Smooth muscle cell (in vitro differentiated cells): Measurements from ENCODE around the gene LYRM2. TPM values are rescaled to one million over a fixed set of nuclear protein-coding genes. Genes with fewer than 3 reads are reported as not detected.

Source experiments
- DNase-seq: peaks from one replicate; lab custom pipeline; 2025; ENCODE audit not compliant: unreplicated experiment; lab: John Stamatoyannopoulos, UW
- H2AFZ ChIP-seq: fragments of 200-600 bp; sonication (generic); 2 replicates; pipeline ENCODE4 v1.6.0; 2016; ENCODE audit warnings: antibody characterized with exemption, low read depth, mild to moderate bottlenecking
- H3F3A ChIP-seq: fragments of 200-600 bp; sonication (generic); 2 replicates; pipeline ENCODE4 v1.6.0; 2017; ENCODE audit warnings: antibody characterized with exemption, low read depth
- H3K27ac ChIP-seq: fragments of 200-600 bp; sonication (generic); 2 replicates; pipeline ENCODE4 v1.5.1; 2016; ENCODE audit warnings: low read depth, mild to moderate bottlenecking
- H3K27me3 ChIP-seq: fragments of 200-600 bp; sonication (generic); 2 replicates; pipeline ENCODE4 v1.6.1; 2016; ENCODE audit warnings: low read depth, mild to moderate bottlenecking
- H3K36me3 ChIP-seq: fragments of 200-600 bp; sonication (generic); 2 replicates; pipeline ENCODE4 v1.5.1; 2016; ENCODE audit warnings: low read depth
- H3K4me1 ChIP-seq: fragments of 200-600 bp; sonication (generic); 2 replicates; pipeline ENCODE4 v1.5.1; 2016; ENCODE audit warnings: low read depth
- H3K4me2 ChIP-seq: fragments of 200-600 bp; sonication (generic); 2 replicates; pipeline ENCODE4 v1.6.0; 2016; ENCODE audit warnings: mild to moderate bottlenecking
- H3K4me3 ChIP-seq: fragments of 200-600 bp; sonication (generic); 2 replicates; pipeline ENCODE4 v1.5.1; 2016; ENCODE audit warnings: mild to moderate bottlenecking
- H3K79me2 ChIP-seq: fragments of 200-600 bp; sonication (generic); 2 replicates; pipeline ENCODE4 v1.6.0; 2016; ENCODE audit warnings: low read depth, mild to moderate bottlenecking
- H3K9ac ChIP-seq: fragments of 200-600 bp; sonication (generic); 2 replicates; pipeline ENCODE4 v1.6.0; 2016; ENCODE audit warnings: low read depth
- H3K9me3 ChIP-seq: fragments of 200-600 bp; sonication (generic); replicated peaks from 2 replicates; pipeline ENCODE4 v1.5.1; 2016; ENCODE audit warnings: low read depth
- H4K20me1 ChIP-seq: fragments of 200-600 bp; sonication (generic); 2 replicates; pipeline ENCODE4 v1.6.0; 2016; ENCODE audit warnings: low read depth
- WGBS: methylation state at CpG from one replicate; pipeline ENCODE4 v1.1.7; 2016; ENCODE audit warnings: low lambda C conversion rate; 5-methylcytosine and 5-hydroxymethylcytosine counted together
- polyA plus RNA-seq: library from polyadenylated mRNA; unstranded; fragments of >200 nt; fragmentation: Nextera tagmentation; extraction: Ambion mirVana; gene quantifications from 2 replicates; pipeline ENCODE4 v1.2.1, GENCODE V29; 2016
- total RNA-seq: library from RNA; depleted of rRNA; stranded (reverse); fragments of >200 nt; gene quantifications from 2 replicates; pipeline ENCODE4 v1.2.3, GENCODE V29; 2014
- TF ChIP-seq, protein P1 (sequence below): fragments of 200-600 bp; sonication (generic); IDR thresholded peaks from 2 replicates; pipeline ENCODE4 v1.5.1; 2017; ENCODE audit warnings: borderline replicate concordance, mild to moderate bottlenecking, antibody characterized with exemption; ENCODE audit not compliant: insufficient read depth, poor library complexity, severe bottlenecking

The LYRM2 gene
- total and polyA plus RNA-seq, 2 experiments from 2014 or later, result 17.9 to 35.5 TPM

DNA sequence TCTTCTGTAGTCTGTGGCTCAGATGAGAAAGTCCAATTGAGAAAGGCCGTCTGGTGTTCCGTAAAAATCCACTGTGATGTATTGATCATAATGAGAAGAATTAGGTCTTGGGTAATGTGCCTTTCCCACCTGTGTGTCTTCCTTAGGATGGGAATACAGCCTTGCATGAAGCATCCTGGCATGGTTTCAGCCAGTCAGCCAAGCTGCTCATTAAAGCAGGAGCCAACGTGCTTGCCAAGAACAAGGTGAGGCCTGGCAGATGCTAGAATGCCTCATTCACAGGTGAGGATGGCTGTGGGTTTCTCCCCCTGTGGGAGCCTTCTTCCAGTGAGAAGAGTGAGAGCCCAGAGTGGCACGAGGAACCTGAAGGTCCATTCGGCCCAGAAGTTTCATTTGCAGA lies 32.7 kb downstream of the LYRM2 start:
- no peaks in the 10 kb centered on the region for H3K9me3 ChIP-seq
- H3K4me1 ChIP-seq, result no peaks in the 10 kb centered on the region
- TF ChIP-seq, protein P1, sequence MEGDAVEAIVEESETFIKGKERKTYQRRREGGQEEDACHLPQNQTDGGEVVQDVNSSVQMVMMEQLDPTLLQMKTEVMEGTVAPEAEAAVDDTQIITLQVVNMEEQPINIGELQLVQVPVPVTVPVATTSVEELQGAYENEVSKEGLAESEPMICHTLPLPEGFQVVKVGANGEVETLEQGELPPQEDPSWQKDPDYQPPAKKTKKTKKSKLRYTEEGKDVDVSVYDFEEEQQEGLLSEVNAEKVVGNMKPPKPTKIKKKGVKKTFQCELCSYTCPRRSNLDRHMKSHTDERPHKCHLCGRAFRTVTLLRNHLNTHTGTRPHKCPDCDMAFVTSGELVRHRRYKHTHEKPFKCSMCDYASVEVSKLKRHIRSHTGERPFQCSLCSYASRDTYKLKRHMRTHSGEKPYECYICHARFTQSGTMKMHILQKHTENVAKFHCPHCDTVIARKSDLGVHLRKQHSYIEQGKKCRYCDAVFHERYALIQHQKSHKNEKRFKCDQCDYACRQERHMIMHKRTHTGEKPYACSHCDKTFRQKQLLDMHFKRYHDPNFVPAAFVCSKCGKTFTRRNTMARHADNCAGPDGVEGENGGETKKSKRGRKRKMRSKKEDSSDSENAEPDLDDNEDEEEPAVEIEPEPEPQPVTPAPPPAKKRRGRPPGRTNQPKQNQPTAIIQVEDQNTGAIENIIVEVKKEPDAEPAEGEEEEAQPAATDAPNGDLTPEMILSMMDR, result no peak
- H2AFZ ChIP-seq, result no peak overlapping the region
- no peak for DNase-seq
- no peaks in the 10 kb centered on the region for H3K36me3 ChIP-seq
- H3K27ac ChIP-seq, result no peak overlapping the region
- no peak overlapping the region for H3K9ac ChIP-seq
- H3K4me3 ChIP-seq, result no peak overlapping the region
- no peaks in the 10 kb centered on the region for H3F3A ChIP-seq
- no peaks in the 10 kb centered on the region for H3K27me3 ChIP-seq
- no peak overlapping the region for H3K4me2 ChIP-seq
- 97% methylated on average over 5 of the region's 5 CpGs for WGBS
- H4K20me1 ChIP-seq, result no peaks in the 10 kb centered on the region
- no peaks in the 10 kb centered on the region for H3K79me2 ChIP-seq

DNA sequence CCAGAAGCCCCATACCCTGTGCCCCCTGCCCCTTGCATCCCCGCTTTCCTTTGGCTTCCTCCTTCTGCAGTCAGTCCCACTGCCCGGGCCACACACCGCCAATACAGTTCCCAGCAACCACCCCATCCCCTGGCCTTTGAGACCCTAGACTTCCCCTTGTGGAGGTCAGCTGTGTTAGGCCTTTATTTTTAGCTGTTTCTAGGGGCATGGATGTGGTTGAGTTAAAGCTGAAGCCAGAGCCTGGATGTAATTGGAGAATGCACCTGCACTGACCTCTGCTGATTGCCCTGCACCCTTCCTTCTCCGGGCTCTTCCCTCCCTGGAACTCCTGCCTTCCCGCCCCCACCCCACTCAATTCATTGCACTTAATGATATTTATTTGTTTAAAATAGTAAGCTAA lies 33.9 kb downstream of the LYRM2 start:
- no peaks in the 10 kb centered on the region for H3K36me3 ChIP-seq
- 91% methylated on average over 5 of the region's 5 CpGs for WGBS
- no peaks in the 10 kb centered on the region for H3K79me2 ChIP-seq
- no peak overlapping the region for H3K27ac ChIP-seq
- no peak overlapping the region for H3K9ac ChIP-seq
- no peaks in the 10 kb centered on the region for H3K9me3 ChIP-seq
- TF ChIP-seq, protein P1, result no peak
- H3K4me3 ChIP-seq, result no peak overlapping the region
- no peak overlapping the region for H3K4me2 ChIP-seq
- H4K20me1 ChIP-seq, result no peaks in the 10 kb centered on the region
- H2AFZ ChIP-seq, result no peak overlapping the region
- no peaks in the 10 kb centered on the region for H3F3A ChIP-seq
- no peaks in the 10 kb centered on the region for H3K4me1 ChIP-seq
- no peaks in the 10 kb centered on the region for H3K27me3 ChIP-seq
- no peak for DNase-seq

DNA sequence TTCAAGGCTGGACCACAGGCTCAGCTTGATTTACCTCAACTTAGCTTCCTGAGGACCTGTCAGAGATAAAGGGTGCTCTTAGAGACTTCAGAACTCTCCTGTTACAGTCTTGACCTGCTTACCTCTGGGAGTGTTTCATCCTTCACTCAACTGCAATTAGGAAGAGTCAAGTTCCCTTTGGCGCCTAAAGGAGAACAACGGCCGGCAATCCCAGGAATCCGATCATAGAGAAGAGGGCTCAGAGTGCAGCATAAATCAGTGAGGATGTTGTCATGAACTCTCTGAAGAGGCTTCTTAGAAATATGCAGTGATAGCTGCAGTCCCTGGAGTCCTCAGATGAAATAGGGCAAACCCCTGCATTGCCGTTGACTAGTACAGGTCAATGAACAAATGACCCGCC lies 36.4 kb downstream of the LYRM2 start:
- no peaks in the 10 kb centered on the region for H4K20me1 ChIP-seq
- no peaks in the 10 kb centered on the region for H3F3A ChIP-seq
- no peaks in the 10 kb centered on the region for H3K79me2 ChIP-seq
- H3K4me3 ChIP-seq, result no peak overlapping the region
- TF ChIP-seq, protein P1, result no peak
- H3K4me1 ChIP-seq, result no peaks in the 10 kb centered on the region
- no peaks in the 10 kb centered on the region for H3K9me3 ChIP-seq
- WGBS, result 93% methylated on average over 6 of the region's 6 CpGs
- H3K27ac ChIP-seq, result no peak overlapping the region
- H3K9ac ChIP-seq, result no peak overlapping the region
- H3K4me2 ChIP-seq, result no peak overlapping the region
- H3K27me3 ChIP-seq, result no peaks in the 10 kb centered on the region
- no peaks in the 10 kb centered on the region for H3K36me3 ChIP-seq
- no peak overlapping the region for H2AFZ ChIP-seq
- DNase-seq, result no peak

DNA sequence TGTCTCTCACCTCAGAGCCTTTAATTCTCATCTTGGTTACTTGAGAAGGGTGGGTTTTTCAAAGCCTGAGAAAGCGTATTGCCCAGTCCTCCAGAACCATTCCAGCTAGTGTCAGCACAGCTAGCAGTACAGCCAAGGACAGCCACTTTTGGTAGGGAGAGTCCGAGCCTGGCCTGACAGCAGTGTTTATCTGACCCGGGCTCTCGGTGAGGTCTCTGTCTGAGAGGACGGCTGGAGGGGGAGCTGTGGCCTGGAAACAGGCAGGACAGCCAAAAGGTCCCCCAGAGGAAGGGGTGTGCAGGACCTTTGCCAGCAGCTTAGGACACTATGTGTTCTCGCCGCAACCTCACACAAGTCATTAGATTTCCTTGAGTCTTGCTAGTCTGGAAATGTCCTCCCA lies 38.8 kb downstream of the LYRM2 start:
- Histone ChIP-seq H3K9ac (no peak overlapping the region), H3K4me1 (no peaks in the 10 kb centered on the region), H2AFZ (no peak overlapping the region), H3K4me3 (no peak overlapping the region), H3K4me2 (no peak overlapping the region), H4K20me1 (no peaks in the 10 kb centered on the region), H3K27me3 (no peaks in the 10 kb centered on the region), H3F3A (no peaks in the 10 kb centered on the region), H3K9me3 (no peaks in the 10 kb centered on the region), H3K79me2 (no peaks in the 10 kb centered on the region), H3K27ac (no peak overlapping the region), H3K36me3 (no peaks in the 10 kb centered on the region)
- TF ChIP-seq, protein P1, result no peak
- 88% methylated on average over 7 of the region's 7 CpGs for WGBS
- no peak for DNase-seq
